Measurements from ENCODE around the gene NFIA. TPM values are rescaled to one million over a fixed set of nuclear protein-coding genes. Genes with fewer than 3 reads are reported as not detected.

The NFIA gene
- total and polyA plus RNA-seq, 2 of the 13 experiments (the other 11 are each of a cell fraction or from before 2014, with no cell fraction given) = 14.7 to 28.5 TPM

GRCh38 chr1:61049850-61050540 is 32.4 kb upstream of the NFIA start (continued):
- no peak for TF ChIP-seq SSRP1 (CRISPR knock-in tag; IDR thresholded peaks at IDR 0.05)
- TF ChIP-seq TARDBP (CRISPR knock-in tag; IDR thresholded peaks at IDR 0.05) = no peak
- TF ChIP-seq FUBP1 (CRISPR knock-in tag; IDR thresholded peaks at IDR 0.05; ENCODE audit: borderline replicate concordance) = no peak
- no peak for TF ChIP-seq NFE2L2 (IDR thresholded peaks at IDR 0.05; ENCODE audit: low read length)
- TF ChIP-seq RFX1 (IDR thresholded peaks at IDR 0.05) = no peak
- no peak for TF ChIP-seq SMAD9 (CRISPR knock-in tag; IDR thresholded peaks at IDR 0.05)
- TF ChIP-seq IKZF4 (CRISPR knock-in tag; IDR thresholded peaks at IDR 0.05; ENCODE audit: borderline replicate concordance, low read depth, not compliant biosample characterization) = no peak
- TF ChIP-seq SMYD3 (CRISPR knock-in tag; IDR thresholded peaks at IDR 0.05) = no peak
- TF ChIP-seq ZNF614 (CRISPR knock-in tag; IDR thresholded peaks at IDR 0.05; ENCODE audit: borderline replicate concordance) = no peak
- peak; percentile 20; the same call in 1 of the 2 replicates for TF ChIP-seq ZNF652 (CRISPR knock-in tag; IDR thresholded peaks at IDR 0.05; ENCODE audit: borderline replicate concordance, low read depth)
- TF ChIP-seq ZNF296 (CRISPR knock-in tag; conservative IDR thresholded peaks at IDR 0.05) = no peak
- TF ChIP-seq POLR2AphosphoS5 (IDR thresholded peaks at IDR 0.05; ENCODE audit: low read depth, low read length) = no peak
- TF ChIP-seq MZF1 (CRISPR knock-in tag; IDR thresholded peaks at IDR 0.05; ENCODE audit: borderline replicate concordance) = no peak
- TF ChIP-seq FOXO4 (CRISPR knock-in tag; conservative IDR thresholded peaks at IDR 0.05) = no peak
- TF ChIP-seq ZHX1 (CRISPR knock-in tag; IDR thresholded peaks at IDR 0.05; ENCODE audit: low read depth) = no peak
- TF ChIP-seq NFE2L1 (CRISPR knock-in tag; IDR thresholded peaks at IDR 0.05; ENCODE audit: borderline replicate concordance) = no peak
- TF ChIP-seq ZHX2 (IDR thresholded peaks at IDR 0.05; ENCODE audit: low read depth) = no peak
- TF ChIP-seq ZHX2 (CRISPR knock-in tag; IDR thresholded peaks at IDR 0.05; ENCODE audit: borderline replicate concordance) = no peak
